K562 (cell line): ENCODE data around the gene CFAP53. TPM values are rescaled to one million over a fixed set of nuclear protein-coding genes. Genes with fewer than 3 reads are reported as not detected.

Experiments used
- ATAC-seq: fragments of 200-7000 bp; cut with Tn5 transposase; 3 replicates; pipeline ENCODE4 v1.9.1; 2020; ENCODE audit warnings: moderate library complexity
- BruUV-seq: library from RNA; stranded (reverse); fragments of 400-500 nt; replicated peaks from 2 replicates; lab custom pipeline; 2021; lab: Mats Ljungman, UMichigan
- CTCF ChIA-PET: fragments of 300-600 bp; formaldehyde crosslinking; extraction: SDS; loops from one replicate; lab custom pipeline; 2021; ENCODE audit warnings: low intra/inter-chr PET ratio; lab: Yijun Ruan, JAX
- POLR2A ChIA-PET: fragments of 300-600, 350-650 bp; sonication (Branson Sonifier 250); formaldehyde crosslinking; extraction: SDS; loops from one replicate; lab custom pipeline; 2021; ENCODE audit warnings: antibody characterized with exemption, inconsistent platforms; lab: Yijun Ruan, JAX
- DNase-seq, 4 experiments: peaks; one replicate each; pipeline versions ENCODE4 v3.0.0 to v3.0.0-alpha.2; 2011 to 2018; ENCODE audit warnings: low spot score in 3 of 4, mixed read lengths in 3 of 4; ENCODE audit errors: extremely low read depth in 1 of 4
- FAIRE-seq: peaks from 2 replicates; lab custom pipeline; 2011; peaks lifted over from hg19 to GRCh38; lab: Jason Lieb, UNC
- H2AFZ ChIP-seq: 2 replicates; pipeline ENCODE4 v1.6.0; 2011; ENCODE audit warnings: low read depth, low read length, control low read depth, inconsistent platforms
- H3K27ac ChIP-seq: fragments of 200-600 bp; 3 replicates; pipeline ENCODE4 v1.8.0; 2011; ENCODE audit warnings: low read depth, mild to moderate bottlenecking, control low read depth, inconsistent platforms, low read length, moderate library complexity, mixed read lengths; ENCODE audit errors: extremely low read depth
- H3K27me3 ChIP-seq, 2 experiments: fragments of 300-600 bp in 1 of 2; 2 replicates in 1 of 2; 3 replicates in 1 of 2; pipeline versions ENCODE4 v1.6.0 to v1.8.0; 2011; ENCODE audit warnings: inconsistent platforms in 2 of 2, low read length in 2 of 2, mild to moderate bottlenecking in 1 of 2, mixed read lengths in 1 of 2, moderate library complexity in 1 of 2; ENCODE audit not compliant: control insufficient read depth in 2 of 2, insufficient read depth in 2 of 2
- H3K36me3 ChIP-seq: fragments of 300-600 bp; 3 replicates; pipeline ENCODE4 v1.8.0; 2011; ENCODE audit warnings: mild to moderate bottlenecking, low read length, inconsistent platforms; ENCODE audit not compliant: control insufficient read depth, insufficient read depth
- H3K4me1 ChIP-seq, 2 experiments: fragments of 200-600 bp in 1 of 2; replicated peaks in 1 of 2; 2 replicates in 1 of 2; 3 replicates in 1 of 2; pipeline versions ENCODE4 v1.5.1 to v1.8.0; 2011; ENCODE audit warnings: inconsistent platforms in 2 of 2, low read length in 2 of 2, mild to moderate bottlenecking in 1 of 2, mixed read lengths in 1 of 2, moderate library complexity in 1 of 2; ENCODE audit not compliant: control insufficient read depth in 2 of 2, insufficient read depth in 2 of 2
- H3K4me2 ChIP-seq: 2 replicates; pipeline ENCODE4 v1.6.1; 2011; ENCODE audit warnings: low read length, control low read depth, inconsistent platforms, mixed read lengths; ENCODE audit not compliant: insufficient read depth
- H3K4me3 ChIP-seq: fragments of 200-600 bp; sonication (generic), shearing (Covaris generic); 2 replicates; pipeline ENCODE4 v1.5.1; 2016; ENCODE audit warnings: control low read depth, inconsistent platforms
- H3K79me2 ChIP-seq: fragments of 200-600 bp; 3 replicates; pipeline ENCODE4 v1.8.0; 2011; ENCODE audit warnings: low read length, inconsistent platforms; ENCODE audit not compliant: control insufficient read depth, insufficient read depth
- H3K9ac ChIP-seq, 2 experiments: 2 replicates each; pipeline versions ENCODE4 v1.6.0 to v1.6.1; 2011; ENCODE audit warnings: low read depth in 2 of 2, low read length in 2 of 2, control low read depth in 1 of 2, inconsistent platforms in 1 of 2, mild to moderate bottlenecking in 1 of 2, mixed read lengths in 1 of 2; ENCODE audit not compliant: insufficient read depth in 1 of 2
- H3K9me1 ChIP-seq: one replicate; pipeline ENCODE4 v1.6.0; 2011; ENCODE audit warnings: inconsistent platforms, mild to moderate bottlenecking, low read length, moderate library complexity; ENCODE audit not compliant: control insufficient read depth, insufficient read depth
- H3K9me3 ChIP-seq: replicated peaks from 2 replicates; pipeline ENCODE4 v1.5.1; 2011; ENCODE audit warnings: low read depth, low read length, inconsistent platforms; ENCODE audit not compliant: control insufficient read depth, insufficient read depth
- H4K20me1 ChIP-seq: replicated peaks from 2 replicates; pipeline ENCODE4 v1.6.1; 2011; ENCODE audit warnings: low read length, inconsistent platforms, mixed read lengths; ENCODE audit not compliant: control insufficient read depth, insufficient read depth
- ETS2 ChIP-seq: IDR thresholded peaks from 2 replicates; pipeline ENCODE4 v1.6.1; 2016; ENCODE audit warnings: borderline replicate concordance, missing genetic modification characterization, mild to moderate bottlenecking, moderate library complexity, missing compliant biosample characterization; ENCODE audit not compliant: poor library complexity, severe bottlenecking
- TAL1 ChIP-seq: fragments of 450-650 bp; IDR thresholded peaks from 2 replicates; pipeline ENCODE4 v1.6.1; 2016; ENCODE audit warnings: mild to moderate bottlenecking
- TFAM ChIP-seq: fragments of 250-450 bp; sonication (Bioruptor Pico); conservative IDR thresholded peaks from 2 replicates; pipeline ENCODE4 v1.5.0; 2021; ENCODE audit warnings: mild to moderate bottlenecking, moderate library complexity
- ZNF280B ChIP-seq: fragments of 250-450 bp; sonication (Bioruptor Pico); IDR thresholded peaks from 2 replicates; pipeline ENCODE4 v1.5.1; 2021; ENCODE audit warnings: mild to moderate bottlenecking
- ZNF449 ChIP-seq: fragments of 250-450 bp; sonication (Bioruptor Pico); IDR thresholded peaks from 2 replicates; pipeline ENCODE4 v1.8.0; 2022; ENCODE audit warnings: moderate library complexity, mild to moderate bottlenecking, inconsistent platforms
- ZNF780A ChIP-seq: fragments of 250-450 bp; sonication (Bioruptor Pico); IDR thresholded peaks from 2 replicates; pipeline ENCODE4 v1.5.0; 2021; ENCODE audit warnings: mild to moderate bottlenecking
- WGBS: fragments of 100-300 bp; shearing (Covaris generic); methylation state at CpG from one replicate; pipeline ENCODE4 v1.1.6; 2016; ENCODE audit warnings: low coverage, mixed read lengths; ENCODE audit not compliant: insufficient coverage; ENCODE audit errors: missing lambda C conversion rate; 5-methylcytosine and 5-hydroxymethylcytosine counted together
- in situ Hi-C: fragments of 300-500 bp; cut with MboI; formaldehyde crosslinking; loops from 4 replicates; pipeline ENCODE4 v1.15.0; 2018; ENCODE audit warnings: inconsistent platforms, mixed read lengths
- intact Hi-C: fragments of 100-400 bp; cut with micrococcal nuclease; formaldehyde crosslinking; loops from 2 replicates; pipeline ENCODE4 v1.14.2; 2022
- polyA plus RNA-seq, 8 experiments: library from polyadenylated mRNA; depleted of rRNA in 4 of 8; stranded (reverse) in 5 of 8; unstranded in 3 of 8; fragments of >200 nt; fragmentation: Nextera tagmentation in 2 of 8; fragmentation: Illumina TruSeq in 1 of 8; extraction: Ambion mirVana in 2 of 8; extraction: Trizol in 1 of 8; gene quantifications; 2 replicates each; pipeline versions ENCODE4 v1.2.1 to v1.2.3, GENCODE V29; 2011 to 2014; ENCODE audit warnings: inconsistent platforms in 1 of 8, missing spikeins in 1 of 8
- total RNA-seq, 7 experiments: library from RNA; depleted of rRNA in 6 of 7; stranded (reverse); fragments of >200 nt in 6 of 7; fragmentation: Illumina TruSeq in 2 of 7; extraction: Trizol in 2 of 7; gene quantifications; 2 replicates each; pipeline versions ENCODE4 v1.2.1 to v1.2.3, GENCODE V29; 2011 to 2021; ENCODE audit warnings: low replicate concordance in 1 of 7
- TF ChIP-seq, protein P1 (sequence below): fragments of 450-650 bp; formaldehyde crosslinking; IDR thresholded peaks from 2 replicates; pipeline ENCODE4 v1.4.0; 2020; ENCODE audit warnings: mild to moderate bottlenecking, moderate library complexity

Gene CFAP53
- total and polyA plus RNA-seq, 9 of the 15 experiments (the other 6 are each of a cell fraction or from before 2014, with no cell fraction given): 0.21 to 1.9 (median 1.2) TPM

- intact Hi-C loops: no loop called here
- ChIA-PET POLR2A (no interaction called here), CTCF (no interaction called here)
- no peak for FAIRE-seq
- Histone ChIP-seq H3K36me3 (peaks cover 94% of the 10 kb centered on the region), H2AFZ (no peak overlapping the region), H3K4me2 (no peak overlapping the region), H3K4me1 (no peaks in the 10 kb centered on the region), H3K9ac (no peak overlapping the region), H3K4me3 (no peak overlapping the region), H3K27me3 (no peaks in the 10 kb centered on the region), H3K9me1 (no peaks in the 10 kb centered on the region), H4K20me1 (no peaks in the 10 kb centered on the region), H3K9me3 (peaks cover 8% of the 10 kb centered on the region), H3K27ac (no peak overlapping the region), H3K79me2 (no peaks in the 10 kb centered on the region)
- TF ChIP-seq ZNF449 (CRISPR knock-in tag) (no peak), ZNF280B (CRISPR knock-in tag) (no peak), ZNF780A (no peak), TFAM (CRISPR knock-in tag) (no peak), TAL1 (no peak), ETS2 (no peak)
- TF ChIP-seq, protein P1, sequence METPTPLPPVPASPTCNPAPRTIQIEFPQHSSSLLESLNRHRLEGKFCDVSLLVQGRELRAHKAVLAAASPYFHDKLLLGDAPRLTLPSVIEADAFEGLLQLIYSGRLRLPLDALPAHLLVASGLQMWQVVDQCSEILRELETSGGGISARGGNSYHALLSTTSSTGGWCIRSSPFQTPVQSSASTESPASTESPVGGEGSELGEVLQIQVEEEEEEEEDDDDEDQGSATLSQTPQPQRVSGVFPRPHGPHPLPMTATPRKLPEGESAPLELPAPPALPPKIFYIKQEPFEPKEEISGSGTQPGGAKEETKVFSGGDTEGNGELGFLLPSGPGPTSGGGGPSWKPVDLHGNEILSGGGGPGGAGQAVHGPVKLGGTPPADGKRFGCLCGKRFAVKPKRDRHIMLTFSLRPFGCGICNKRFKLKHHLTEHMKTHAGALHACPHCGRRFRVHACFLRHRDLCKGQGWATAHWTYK (CRISPR knock-in tag): no peak
- ATAC-seq: no peak
- no peak for DNase-seq
- WGBS: 100% methylated on average over 5 of the region's 5 CpGs
- BruUV-seq: no TSS peak
- in situ Hi-C loops: no loop called here
Observed at GRCh38 chr18:50272568-50272967, 6.3 kb upstream of the CFAP53 start.
